ENCODE data around the gene FXN.
"Not testable (repeated sequence)": the region's sequence is repeated elsewhere in the genome, so short reads cannot be mapped to it uniquely, and the experiment has no call there.

FXN gene

GRCh38 chr9:69065660-69066059 lies 30.1 kb downstream of the FXN start:
- no peak for DNase-seq (ENCODE audit: low read depth in 4 of 4, low spot score in 1 of 4)

GRCh38 chr9:69066955-69067354 lies 31.4 kb downstream of the FXN start:
- no peak for DNase-seq (ENCODE audit: low read depth in 4 of 4, low spot score in 1 of 4)

GRCh38 chr9:69070201-69070600 lies 34.6 kb downstream of the FXN start:
- DNase-seq (ENCODE audit: low read depth in 4 of 4, low spot score in 1 of 4), result no peak

GRCh38 chr9:69071059-69071458 lies 35.5 kb downstream of the FXN start:
- DNase-seq (ENCODE audit: low read depth in 4 of 4, low spot score in 1 of 4), result no peak

- no peak for DNase-seq (ENCODE audit: low read depth in 4 of 4, low spot score in 1 of 4)
Observed at GRCh38 chr9:69073103-69073502, 37.6 kb downstream of the FXN start.

GRCh38 chr9:69074801-69075200 lies 39.2 kb downstream of the FXN start:
- DNase-seq (ENCODE audit: low read depth in 4 of 4, low spot score in 1 of 4), result no peak

- DNase-seq (ENCODE audit: low read depth in 4 of 4, low spot score in 1 of 4), result no peak
Observed at GRCh38 chr9:69076550-69076949, 41.0 kb downstream of the FXN start.

GRCh38 chr9:69078069-69078468 lies 42.5 kb downstream of the FXN start:
- no peak for DNase-seq (ENCODE audit: low read depth in 4 of 4, low spot score in 1 of 4)

GRCh38 chr9:69078581-69078980 lies 43.0 kb downstream of the FXN start:
- DNase-seq (ENCODE audit: low read depth in 4 of 4, low spot score in 1 of 4), result no peak

GRCh38 chr9:69079186-69079585 lies 43.6 kb downstream of the FXN start:
- no peak for DNase-seq (ENCODE audit: low read depth in 4 of 4, low spot score in 1 of 4)

- no peak for DNase-seq (ENCODE audit: low read depth in 4 of 4, low spot score in 1 of 4)
Observed at GRCh38 chr9:69081261-69081660, 45.7 kb downstream of the FXN start.

GRCh38 chr9:69083321-69083720 lies 47.8 kb downstream of the FXN start:
- no peak for DNase-seq (ENCODE audit: low read depth in 4 of 4, low spot score in 1 of 4)

GRCh38 chr9:69085569-69086283 lies 50.2 kb downstream of the FXN start:
- no peak for DNase-seq (ENCODE audit: low read depth in 4 of 4, low spot score in 1 of 4)

- DNase-seq (ENCODE audit: low read depth in 4 of 4, low spot score in 1 of 4), result no peak
Observed at GRCh38 chr9:69086312-69086711, 50.8 kb downstream of the FXN start.

- DNase-seq (ENCODE audit: low read depth in 4 of 4, low spot score in 1 of 4), result no peak
Observed at GRCh38 chr9:69086769-69087168, 51.2 kb downstream of the FXN start.

- no peak for DNase-seq (ENCODE audit: low read depth in 4 of 4, low spot score in 1 of 4)
Observed at GRCh38 chr9:69089082-69089481, 53.5 kb downstream of the FXN start.

GRCh38 chr9:69089491-69089890 lies 53.9 kb downstream of the FXN start:
- no peak for DNase-seq (ENCODE audit: low read depth in 4 of 4, low spot score in 1 of 4)

GRCh38 chr9:69090140-69090750 lies 54.7 kb downstream of the FXN start:
- no peak for DNase-seq (ENCODE audit: low read depth in 4 of 4, low spot score in 1 of 4)

- no peak for DNase-seq (ENCODE audit: low read depth in 4 of 4, low spot score in 1 of 4)
Observed at GRCh38 chr9:69090946-69091345, 55.4 kb downstream of the FXN start.

GRCh38 chr9:69093471-69094103 lies 58.0 kb downstream of the FXN start:
- no peak for DNase-seq (ENCODE audit: low read depth in 4 of 4, low spot score in 1 of 4)

GRCh38 chr9:69094361-69095135 lies 59.0 kb downstream of the FXN start:
- DNase-seq (ENCODE audit: low read depth in 4 of 4, low spot score in 1 of 4), result not testable (repeated sequence)

- no peak for DNase-seq (ENCODE audit: low read depth in 4 of 4, low spot score in 1 of 4)
Observed at GRCh38 chr9:69097064-69097463, 61.5 kb downstream of the FXN start.
